Retinal pigment epithelial cell (primary cell): ENCODE results near the gene SCRN1.

ENCODE experiments used
- DNase-seq: peaks from one replicate; pipeline ENCODE4 v3.0.0-alpha.2; 2010; ENCODE audit warnings: low read depth
- H3K4me3 ChIP-seq: 2 replicates; pipeline ENCODE4 v1.5.1; 2011; ENCODE audit warnings: mild to moderate bottlenecking, low read length, control low read depth, moderate library complexity
- TF ChIP-seq, protein P1 (sequence below): conservative IDR thresholded peaks from 2 replicates; pipeline ENCODE4 v1.5.1; 2011; ENCODE audit warnings: low read depth, low read length, control low read depth, inconsistent platforms

The SCRN1 gene

DNA sequence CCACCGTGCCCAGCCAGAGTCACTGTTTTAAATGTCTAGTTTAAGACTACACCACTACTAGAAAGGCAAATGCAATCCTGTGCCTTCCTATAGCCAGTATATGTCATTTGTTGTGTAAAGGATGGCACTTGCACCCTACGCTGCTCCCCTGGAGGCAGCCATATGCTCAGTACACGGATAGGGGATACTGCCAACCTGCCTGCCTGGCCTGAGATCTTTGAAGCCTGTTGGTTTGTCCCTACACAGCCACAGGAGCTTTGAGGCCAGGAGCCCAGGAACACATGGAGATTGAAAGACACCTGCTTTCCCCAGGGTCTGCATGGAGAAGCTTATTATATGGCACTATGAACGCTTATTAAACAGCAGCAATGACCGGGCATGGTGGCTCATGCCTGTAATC, 2.3 kb upstream of the SCRN1 start:
- TF ChIP-seq, protein P1, sequence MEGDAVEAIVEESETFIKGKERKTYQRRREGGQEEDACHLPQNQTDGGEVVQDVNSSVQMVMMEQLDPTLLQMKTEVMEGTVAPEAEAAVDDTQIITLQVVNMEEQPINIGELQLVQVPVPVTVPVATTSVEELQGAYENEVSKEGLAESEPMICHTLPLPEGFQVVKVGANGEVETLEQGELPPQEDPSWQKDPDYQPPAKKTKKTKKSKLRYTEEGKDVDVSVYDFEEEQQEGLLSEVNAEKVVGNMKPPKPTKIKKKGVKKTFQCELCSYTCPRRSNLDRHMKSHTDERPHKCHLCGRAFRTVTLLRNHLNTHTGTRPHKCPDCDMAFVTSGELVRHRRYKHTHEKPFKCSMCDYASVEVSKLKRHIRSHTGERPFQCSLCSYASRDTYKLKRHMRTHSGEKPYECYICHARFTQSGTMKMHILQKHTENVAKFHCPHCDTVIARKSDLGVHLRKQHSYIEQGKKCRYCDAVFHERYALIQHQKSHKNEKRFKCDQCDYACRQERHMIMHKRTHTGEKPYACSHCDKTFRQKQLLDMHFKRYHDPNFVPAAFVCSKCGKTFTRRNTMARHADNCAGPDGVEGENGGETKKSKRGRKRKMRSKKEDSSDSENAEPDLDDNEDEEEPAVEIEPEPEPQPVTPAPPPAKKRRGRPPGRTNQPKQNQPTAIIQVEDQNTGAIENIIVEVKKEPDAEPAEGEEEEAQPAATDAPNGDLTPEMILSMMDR, result no peak
- H3K4me3 ChIP-seq, result no peak overlapping the region
- no peak for DNase-seq

DNA sequence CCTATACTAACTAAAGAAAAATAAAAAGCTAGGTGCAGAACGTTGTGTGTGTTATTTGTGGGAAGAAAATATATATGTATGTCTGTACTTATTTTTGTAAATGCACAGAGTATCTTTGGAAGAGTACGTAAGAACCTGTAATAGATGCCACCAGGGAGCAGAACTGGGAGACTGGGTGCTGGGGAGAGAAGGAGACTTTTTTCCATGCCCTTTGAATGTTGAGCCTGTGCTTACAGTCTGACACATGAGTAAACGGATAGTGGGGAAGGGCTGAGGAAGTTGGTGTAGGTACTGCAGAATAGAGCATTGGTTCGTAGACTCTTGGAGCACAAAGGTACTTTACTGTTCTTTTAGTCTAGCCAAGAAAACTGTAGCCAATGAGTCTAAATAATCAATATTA, 1.3 kb upstream of the SCRN1 start:
- H3K4me3 ChIP-seq, result no peak overlapping the region
- no peak for DNase-seq
- TF ChIP-seq, protein P1, result no peak

DNA sequence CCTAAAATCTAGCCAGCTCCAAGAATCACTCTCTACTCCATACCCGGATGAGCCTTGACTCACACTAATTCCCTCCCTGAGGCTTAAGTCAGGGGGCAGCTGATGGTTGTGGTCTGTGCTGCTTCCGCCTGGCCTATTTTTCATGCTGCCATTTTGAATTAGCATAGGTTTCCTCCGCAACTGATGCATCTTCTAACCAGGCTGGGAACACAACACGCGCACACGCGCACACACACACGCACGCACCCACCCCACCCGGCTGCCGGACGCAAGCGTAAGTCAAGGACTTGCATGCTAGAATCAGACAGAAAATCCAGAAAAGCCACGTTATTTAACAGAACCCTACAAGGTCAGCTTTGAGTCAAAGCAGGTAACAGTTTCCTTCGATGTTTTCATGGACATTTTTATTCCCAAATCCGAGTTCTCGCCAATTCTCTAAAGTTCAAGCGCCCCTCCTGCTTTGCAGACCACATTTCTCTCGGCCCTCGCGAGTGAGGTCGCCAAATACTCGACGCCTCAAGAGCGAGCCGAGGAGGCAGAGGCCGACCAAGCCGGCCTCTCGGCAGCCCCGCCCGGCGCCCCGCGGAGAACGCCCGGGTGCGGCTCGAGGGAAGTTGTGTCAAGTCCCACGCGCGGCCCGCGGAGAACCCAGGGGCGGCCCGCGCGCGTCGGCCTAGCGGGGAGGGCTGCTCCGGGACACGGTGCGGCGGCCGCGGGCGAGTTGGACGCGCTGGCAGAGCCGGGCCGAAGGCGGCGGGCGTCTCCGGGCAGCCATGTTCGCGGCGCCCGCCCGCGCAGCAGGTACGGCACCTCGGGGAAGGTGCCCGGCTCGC, 961 bp downstream of the SCRN1 start:
- H3K4me3 ChIP-seq, result peak overlapping the region; percentile 79
- peak; percentile 58 for DNase-seq

DNA sequence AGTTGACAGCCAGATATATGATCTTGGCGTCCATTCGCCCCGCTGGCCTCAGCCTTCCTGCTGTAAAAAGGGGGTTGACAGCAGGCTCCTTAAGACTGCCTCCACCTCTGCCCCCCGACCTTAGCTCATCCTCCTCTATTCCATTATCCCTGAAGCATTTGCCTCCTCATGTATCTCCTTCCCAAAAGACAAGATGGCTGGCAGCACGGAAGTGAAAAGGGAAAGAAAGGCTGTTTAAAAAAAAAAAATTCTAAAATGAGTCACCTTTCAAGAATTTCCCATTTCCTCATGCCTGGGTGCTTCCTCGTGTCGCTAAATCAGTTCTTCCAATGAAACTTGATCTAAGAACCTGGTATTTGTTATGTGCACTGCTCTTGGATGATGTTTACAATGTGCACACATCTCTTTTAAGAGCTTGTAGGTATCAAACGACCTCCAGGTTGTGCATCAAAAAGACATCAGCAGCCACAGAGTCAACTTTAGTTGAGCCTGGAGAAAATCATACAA, 1.7 kb downstream of the SCRN1 start:
- peak overlapping the region; percentile 79 for H3K4me3 ChIP-seq
- TF ChIP-seq, protein P1, result no peak
- DNase-seq, result peak; percentile 66

More for the DNA sequence above, 961 bp downstream of the SCRN1 start:
- TF ChIP-seq, protein P1, result no peak

DNA sequence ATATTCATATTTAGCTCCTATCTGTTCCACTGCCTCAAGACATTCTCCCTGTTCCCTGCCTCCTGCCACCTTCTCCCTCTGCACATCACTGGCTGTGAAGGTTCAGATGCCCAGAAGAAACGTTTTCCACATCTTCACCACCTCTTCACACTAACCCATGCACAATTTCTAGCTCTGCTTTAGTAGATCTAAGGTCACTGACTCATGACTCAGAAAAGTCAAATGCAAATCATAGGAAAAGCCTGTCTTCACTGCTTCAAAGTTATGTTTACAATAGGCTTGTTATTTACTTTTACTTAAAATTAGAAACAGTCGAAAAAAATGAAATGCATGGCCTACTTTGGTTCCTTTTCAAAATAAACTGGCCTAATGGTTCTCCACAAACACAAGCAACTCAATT, 2.5 kb downstream of the SCRN1 start:
- no peak for DNase-seq
- TF ChIP-seq, protein P1, result no peak
- H3K4me3 ChIP-seq, result no peak overlapping the region

DNA sequence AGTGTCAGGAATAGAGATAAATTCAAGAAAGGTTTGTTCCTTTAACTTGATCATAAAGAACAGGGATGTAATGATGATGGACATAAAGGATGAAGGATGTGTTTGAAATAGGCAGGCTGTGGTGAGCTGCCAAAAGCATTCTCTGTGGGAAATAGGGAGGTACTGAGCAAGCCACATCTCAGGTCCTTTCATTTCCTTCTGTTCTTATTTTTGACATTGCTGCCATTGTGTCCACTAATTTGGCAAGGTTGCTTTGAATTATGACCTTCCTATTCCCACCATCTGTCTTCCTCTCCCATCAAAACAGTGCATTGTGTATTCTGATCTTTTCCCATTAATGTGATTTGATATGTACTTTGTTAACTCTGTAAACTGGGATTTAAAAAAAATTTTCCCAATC, 9.4 kb downstream of the SCRN1 start:
- TF ChIP-seq, protein P1, result no peak
- no peak overlapping the region for H3K4me3 ChIP-seq
- DNase-seq, result no peak

DNA sequence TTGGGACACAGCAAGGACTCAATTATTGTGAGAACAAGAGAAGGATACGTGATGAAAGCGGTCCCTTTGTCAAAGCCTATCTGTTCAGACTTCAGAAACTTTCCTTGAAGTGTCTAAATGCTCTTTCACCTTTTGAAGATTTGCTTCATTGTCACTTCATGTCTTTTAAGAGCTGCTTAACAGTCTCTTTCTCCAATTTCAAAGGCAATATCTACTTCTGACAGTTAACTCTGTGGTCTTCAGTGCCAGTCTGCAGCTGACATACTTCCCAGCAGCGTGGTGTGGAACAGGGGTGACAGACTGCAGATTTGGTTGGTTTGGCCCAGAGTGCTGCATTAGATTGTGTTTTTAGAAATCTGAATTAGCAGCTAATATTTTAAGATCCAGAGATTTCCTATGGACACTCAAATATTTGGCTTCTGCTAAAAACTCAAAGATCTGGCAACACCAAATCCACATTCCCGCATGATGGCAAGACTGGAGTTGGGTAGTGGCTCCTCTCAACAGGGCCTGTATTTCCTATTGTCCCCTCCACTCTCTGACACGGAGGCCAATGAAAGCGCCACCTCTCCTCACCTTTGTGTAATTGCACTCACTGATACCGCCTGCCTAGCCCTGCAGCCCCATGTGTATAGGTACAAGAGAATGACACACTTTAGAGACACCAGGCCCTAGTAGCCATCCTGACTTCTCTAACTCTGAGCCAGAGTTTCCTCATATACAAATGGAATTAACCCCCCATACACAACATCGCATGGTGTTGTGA, 11.5 kb downstream of the SCRN1 start:
- DNase-seq, result no peak
- TF ChIP-seq, protein P1, result peak; percentile 18
- H3K4me3 ChIP-seq, result no peak overlapping the region
